ENCODE measurements around the gene MISP. TPM values are rescaled to one million over a fixed set of nuclear protein-coding genes. Genes with fewer than 3 reads are reported as not detected.

The MISP gene
- polyA plus RNA-seq, 3 donors, result 4.4 to 14.4 (median 5.8) TPM

DNA sequence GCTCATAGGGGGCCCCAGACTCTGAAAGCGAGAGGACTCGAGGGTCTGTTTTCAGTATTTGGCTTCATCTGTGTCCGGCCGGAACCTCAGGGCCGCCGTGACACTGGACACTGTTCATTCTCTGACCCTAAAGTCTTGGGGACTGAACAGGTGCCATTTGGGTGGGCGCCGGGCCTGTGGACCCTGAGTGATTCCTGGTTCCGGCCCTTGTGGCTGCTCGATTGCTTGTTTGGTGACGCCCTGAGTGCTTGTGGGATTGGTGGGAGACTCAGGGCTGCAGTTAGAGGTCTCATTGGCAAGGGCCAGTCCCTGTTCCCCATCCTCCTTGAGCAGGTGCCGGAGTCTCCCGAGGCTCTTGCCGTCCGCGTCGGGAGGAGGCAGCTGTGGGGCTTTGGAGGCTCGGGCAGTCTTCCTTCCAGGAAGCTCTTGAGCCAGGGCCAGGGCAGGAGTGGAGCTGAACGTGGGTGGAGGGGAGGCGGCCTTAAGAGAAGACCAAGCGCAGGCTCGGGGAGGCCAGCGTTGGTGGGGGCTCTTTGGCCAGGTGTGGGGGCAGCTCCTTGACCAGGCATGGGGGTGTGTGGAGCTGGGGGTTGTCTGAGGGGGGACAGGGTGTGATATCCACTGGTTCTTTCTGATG is 51.1 kb downstream of the MISP start:
- no peak for DNase-seq (ENCODE audit: extremely low read depth in 1 of 11, low read depth in 9 of 11, low spot score in 4 of 11)

DNA sequence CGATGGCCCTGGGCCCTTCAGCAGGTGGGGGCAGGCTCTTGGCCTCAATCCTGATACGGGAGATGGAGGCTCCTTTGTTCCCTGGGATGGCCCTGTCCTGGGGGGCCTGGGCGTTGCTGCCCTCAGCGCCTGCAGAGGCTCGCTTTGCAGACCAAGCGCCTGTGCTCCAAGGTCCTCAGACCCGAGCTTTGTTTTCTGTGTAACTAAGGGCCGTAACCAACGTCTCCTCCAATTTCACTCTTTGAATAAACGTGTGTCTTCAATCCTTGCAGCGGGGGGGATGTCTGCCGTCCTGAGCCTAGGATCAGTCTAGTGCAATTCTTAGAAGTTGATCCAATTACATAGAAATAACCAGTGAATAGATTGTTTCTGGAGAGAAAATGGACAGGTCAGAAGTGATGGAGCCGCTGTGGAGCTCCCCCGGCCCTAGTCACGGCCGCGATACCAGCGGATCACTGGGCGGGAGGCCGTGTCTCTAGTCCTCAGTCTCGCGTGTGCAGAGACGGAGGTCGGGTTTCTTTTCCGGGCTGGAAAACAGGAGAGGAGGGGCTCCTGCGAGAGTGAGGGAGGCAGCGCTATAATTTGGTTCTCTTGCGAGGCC is 51.7 kb downstream of the MISP start:
- DNase-seq (ENCODE audit: extremely low read depth in 1 of 11, low read depth in 9 of 11, low spot score in 4 of 11), result peak in 1 of 11 donors; percentile 72

DNA sequence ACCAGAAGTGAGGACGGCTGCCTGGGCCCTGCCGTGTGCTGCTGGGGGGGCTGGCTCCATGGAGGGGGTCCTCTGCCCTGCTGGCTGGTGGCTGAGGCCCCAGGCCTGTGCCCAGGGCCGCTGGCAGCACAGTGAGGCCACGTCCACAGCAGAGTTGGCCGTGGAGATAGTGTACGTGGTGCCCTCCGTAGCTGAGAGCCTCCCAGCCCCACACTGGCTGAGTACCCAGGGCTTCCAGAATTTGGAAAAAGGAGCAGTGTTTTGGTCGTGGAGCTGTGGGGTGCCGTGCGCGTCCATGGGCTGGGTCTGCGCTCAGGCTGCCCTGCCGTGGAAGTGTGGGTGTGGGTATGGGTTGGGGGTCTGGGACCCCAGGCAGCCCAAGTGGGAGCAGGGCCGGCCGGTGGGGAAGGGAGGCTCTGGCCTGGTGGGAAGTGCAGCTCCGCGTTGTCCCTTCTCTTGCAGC is 52.2 kb downstream of the MISP start:
- DNase-seq (ENCODE audit: extremely low read depth in 1 of 11, low read depth in 9 of 11, low spot score in 4 of 11), result no peak

DNA sequence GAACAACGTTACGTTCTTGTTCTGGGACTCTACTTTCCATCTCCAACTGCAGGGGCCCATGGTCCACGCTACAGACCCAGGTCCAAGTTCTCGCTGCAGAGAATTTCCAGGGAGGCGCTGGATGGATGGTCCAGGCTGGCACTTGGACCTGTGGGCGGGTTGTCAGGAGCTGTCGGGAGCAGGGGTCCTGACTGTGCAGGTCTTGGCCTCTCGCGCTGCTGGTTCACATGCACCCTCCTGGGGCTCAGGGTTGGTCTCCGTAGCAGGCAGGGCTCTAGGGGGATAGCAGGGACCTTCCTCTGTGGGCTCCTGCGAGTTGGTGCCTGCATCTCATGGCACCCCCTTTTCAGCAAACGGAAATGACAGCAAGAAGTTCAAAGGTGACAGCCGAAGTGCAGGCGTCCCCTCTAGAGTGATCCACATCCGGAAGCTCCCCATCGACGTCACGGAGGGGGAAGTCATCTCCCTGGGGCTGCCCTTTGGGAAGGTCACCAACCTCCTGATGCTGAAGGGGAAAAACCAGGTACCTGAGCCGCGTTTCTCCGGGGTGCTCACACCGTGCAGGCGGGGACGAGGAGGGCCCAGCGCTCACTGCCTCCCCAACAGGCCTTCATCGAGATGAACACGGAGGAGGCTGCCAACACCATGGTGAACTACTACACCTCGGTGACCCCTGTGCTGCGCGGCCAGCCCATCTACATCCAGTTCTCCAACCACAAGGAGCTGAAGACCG is 52.9 kb downstream of the MISP start:
- no peak for DNase-seq (ENCODE audit: extremely low read depth in 1 of 11, low read depth in 9 of 11, low spot score in 4 of 11)

DNA sequence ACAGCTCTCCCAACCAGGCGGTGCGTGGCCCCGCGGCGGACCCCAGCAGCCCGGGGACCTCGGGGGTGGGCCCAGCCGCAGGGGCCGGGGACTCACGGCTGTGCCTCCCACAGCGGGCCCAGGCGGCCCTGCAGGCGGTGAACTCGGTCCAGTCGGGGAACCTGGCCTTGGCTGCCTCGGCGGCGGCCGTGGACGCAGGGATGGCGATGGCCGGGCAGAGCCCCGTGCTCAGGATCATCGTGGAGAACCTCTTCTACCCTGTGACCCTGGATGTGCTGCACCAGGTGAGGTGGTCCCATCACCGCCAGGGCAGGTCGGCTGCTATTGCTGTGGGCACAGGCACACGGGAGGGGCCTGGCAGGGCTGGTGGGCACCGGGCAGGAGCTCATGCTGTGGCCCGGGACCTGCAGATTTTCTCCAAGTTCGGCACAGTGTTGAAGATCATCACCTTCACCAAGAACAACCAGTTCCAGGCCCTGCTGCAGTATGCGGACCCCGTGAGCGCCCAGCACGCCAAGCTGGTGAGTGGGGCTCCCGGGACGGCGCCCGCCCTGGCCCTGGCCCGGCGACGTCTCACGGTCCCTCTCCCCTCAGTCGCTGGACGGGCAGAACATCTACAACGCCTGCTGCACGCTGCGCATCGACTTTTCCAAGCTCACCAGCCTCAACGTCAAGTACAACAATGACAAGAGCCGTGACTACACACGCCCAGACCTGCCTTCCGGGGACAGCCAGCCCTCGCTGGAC is 53.7 kb downstream of the MISP start:
- DNase-seq (ENCODE audit: extremely low read depth in 1 of 11, low read depth in 9 of 11, low spot score in 4 of 11), result no peak

DNA sequence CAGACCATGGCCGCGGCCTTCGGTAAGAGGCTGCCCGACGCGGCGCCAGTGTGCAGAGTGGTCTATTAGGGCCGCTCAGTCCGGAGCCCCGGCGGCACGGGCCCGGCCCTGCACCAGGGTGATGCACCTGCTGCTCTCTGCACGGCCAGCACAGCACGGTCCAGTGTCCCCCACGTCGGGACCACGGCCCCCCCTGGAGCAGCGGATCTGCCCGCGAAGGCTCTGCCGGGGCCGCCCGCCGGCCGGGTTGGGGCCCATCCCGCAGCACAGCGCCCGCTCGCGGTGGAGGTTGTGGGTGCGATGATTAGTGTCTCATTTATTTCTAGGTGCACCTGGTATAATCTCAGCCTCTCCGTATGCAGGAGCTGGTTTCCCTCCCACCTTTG is 54.2 kb downstream of the MISP start:
- no peak for DNase-seq (ENCODE audit: extremely low read depth in 1 of 11, low read depth in 9 of 11, low spot score in 4 of 11)

DNA sequence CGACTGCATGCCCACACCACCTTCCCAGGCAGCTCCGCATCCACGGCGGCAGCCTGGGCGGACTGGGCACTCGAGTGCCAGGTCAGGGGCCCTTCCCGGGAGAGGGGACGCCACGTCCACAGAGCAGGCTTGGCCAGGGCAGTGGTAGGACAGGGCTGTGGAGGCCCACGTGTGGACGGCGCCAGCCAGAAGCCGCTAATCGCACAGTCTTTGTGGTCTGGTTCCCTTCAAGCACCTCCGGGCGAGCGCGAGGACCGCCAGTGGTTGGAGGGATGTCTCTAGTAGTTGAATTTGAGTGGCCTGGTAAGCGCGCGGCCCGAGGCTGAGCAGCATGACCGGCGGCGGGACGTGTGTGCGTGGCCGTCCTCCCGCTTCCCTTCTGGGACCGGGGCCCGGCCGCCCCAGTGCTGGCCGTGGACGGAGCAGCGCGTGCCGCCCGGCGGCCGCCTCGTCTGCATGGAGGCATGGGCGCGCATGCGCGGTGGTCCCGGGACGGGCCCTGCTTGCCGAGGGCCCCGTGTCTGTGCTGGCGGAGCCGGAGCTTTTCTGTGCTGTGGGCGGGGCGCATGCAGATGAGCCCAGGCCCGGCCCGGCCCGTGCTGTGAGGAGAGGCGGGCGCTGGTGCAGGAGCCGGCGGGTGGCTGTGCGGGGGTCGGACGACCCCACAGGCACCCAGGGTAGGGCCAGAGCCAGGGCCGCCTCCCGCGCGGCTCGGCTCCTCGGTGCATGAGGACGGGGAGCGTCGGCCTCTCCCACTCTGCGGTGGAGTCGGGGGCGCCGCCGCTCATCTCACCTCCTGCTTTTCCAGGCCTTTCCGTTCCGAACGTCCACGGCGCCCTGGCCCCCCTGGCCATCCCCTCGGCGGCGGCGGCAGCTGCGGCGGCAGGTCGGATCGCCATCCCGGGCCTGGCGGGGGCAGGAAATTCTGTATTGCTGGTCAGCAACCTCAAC is 55.0 kb downstream of the MISP start:
- no peak for DNase-seq (ENCODE audit: extremely low read depth in 1 of 11, low read depth in 9 of 11, low spot score in 4 of 11)

DNA sequence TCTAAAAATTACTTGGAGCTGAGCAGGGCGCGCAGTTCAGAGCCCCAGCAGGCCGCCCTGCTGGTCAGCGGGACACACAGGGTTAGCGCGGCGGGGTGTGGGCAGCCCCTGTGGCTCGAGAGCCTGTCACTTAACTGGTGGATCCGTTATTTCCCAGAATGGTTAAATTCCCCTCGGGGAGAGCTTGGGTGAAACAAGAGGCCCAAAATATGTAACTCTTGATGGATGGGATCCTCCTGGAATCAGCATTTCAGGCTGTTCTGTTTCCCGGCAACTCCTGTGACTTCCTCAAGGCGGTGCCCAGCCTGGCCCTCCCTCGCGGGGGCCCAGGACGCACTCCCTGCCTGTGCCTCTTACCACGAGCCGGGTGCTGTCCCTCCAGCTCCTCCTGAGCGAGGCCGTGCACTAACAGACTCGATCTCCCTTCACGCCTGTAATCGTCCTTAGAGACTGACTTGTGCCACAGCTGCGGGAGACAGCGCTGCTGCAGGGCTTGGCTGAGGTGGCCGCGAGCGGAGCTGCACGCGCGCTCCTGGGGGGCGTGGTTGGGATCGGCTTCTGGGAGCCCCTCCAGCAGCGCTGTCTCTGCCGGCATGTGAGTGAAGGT is 56.0 kb downstream of the MISP start:
- DNase-seq (ENCODE audit: extremely low read depth in 1 of 11, low read depth in 9 of 11, low spot score in 4 of 11), result no peak

DNA sequence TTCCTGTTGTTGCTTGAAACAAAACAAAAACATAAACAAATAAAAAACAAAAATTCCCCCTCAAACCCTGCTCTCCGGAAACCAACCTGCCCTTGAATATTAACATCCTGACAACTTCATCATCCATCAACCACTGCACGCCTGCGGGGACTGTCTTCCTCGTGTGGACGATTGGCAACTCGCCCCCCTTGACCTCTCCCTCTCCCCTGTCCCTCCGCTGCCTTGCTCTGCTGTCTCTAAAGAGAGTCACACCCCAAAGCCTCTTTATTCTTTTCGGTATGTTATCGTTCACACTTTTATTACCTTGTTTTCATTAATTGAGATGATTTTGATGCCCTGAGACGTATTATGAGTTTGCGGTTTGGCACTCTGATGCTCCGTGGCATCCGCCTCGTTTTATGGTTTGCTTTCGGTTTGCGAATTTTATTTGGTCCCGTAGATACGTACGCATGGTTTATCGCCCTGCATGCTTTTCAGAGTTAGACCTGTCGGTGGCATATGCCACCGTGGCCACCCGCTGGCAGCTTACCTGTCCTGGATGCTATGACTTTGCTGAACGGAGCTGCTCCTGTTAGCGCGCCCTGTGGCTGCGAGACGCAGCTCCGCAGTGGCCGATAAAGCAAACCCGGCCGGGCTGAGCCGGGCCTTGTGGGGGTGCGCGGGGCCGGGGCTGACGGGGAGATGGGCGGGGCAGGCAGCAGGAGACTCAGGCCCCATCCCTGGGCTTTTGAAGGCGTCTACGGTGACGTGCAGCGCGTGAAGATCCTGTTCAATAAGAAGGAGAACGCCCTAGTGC is 56.9 kb downstream of the MISP start:
- no peak for DNase-seq (ENCODE audit: extremely low read depth in 1 of 11, low read depth in 9 of 11, low spot score in 4 of 11)

DNA sequence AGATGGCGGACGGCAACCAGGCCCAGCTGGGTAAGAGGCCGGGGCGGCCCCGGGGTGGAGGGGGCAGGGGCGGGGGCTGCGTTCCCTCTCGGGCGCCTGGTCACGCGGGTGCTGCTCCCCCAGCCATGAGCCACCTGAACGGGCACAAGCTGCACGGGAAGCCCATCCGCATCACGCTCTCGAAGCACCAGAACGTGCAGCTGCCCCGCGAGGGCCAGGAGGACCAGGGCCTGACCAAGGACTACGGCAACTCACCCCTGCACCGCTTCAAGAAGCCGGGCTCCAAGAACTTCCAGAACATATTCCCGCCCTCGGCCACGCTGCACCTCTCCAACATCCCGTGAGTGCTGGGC is 57.5 kb downstream of the MISP start:
- DNase-seq (ENCODE audit: extremely low read depth in 1 of 11, low read depth in 9 of 11, low spot score in 4 of 11), result no peak

DNA sequence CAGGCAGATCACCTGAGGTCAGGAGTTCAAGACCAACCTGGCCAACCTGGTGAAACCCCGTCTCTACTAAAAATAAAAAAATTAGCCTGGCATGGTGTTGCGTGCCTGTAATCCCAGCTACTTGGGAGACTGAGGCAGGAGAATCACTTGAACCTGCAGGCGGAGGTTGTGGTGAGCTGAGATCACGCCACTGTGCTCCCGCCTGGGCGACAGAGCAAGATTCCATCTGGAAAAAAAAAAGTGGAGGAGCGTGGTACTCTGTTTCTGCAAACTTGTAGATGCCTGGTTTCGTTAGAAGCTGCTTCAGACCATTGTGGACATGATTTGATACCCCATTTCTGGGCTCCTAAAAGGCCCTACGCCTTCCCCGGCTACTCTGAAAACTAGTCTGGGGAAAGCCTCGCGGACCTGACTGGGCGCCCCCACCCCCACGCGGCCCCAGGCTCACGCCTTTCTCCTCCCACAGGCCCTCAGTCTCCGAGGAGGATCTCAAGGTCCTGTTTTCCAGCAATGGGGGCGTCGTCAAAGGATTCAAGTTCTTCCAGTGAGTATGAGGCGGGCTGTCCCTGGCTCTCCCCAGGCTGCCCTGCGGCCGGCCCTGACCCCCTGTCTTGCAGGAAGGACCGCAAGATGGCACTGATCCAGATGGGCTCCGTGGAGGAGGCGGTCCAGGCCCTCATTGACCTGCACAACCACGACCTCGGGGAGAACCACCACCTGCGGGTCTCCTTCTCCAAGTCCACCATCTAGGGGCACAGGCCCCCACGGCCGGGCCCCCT is 59.4 kb downstream of the MISP start:
- DNase-seq (ENCODE audit: extremely low read depth in 1 of 11, low read depth in 9 of 11, low spot score in 4 of 11), result no peak

DNA sequence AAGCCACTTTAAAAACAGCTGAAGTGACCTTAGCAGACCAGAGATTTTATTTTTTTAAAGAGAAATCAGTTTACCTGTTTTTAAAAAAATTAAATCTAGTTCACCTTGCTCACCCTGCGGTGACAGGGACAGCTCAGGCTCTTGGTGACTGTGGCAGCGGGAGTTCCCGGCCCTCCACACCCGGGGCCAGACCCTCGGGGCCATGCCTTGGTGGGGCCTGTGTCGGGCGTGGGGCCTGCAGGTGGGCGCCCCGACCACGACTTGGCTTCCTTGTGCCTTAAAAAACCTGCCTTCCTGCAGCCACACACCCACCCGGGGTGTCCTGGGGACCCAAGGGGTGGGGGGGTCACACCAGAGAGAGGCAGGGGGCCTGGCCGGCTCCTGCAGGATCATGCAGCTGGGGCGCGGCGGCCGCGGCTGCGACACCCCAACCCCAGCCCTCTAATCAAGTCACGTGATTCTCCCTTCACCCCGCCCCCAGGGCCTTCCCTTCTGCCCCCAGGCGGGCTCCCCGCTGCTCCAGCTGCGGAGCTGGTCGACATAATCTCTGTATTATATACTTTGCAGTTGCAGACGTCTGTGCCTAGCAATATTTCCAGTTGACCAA is 60.1 kb downstream of the MISP start:
- DNase-seq (ENCODE audit: extremely low read depth in 1 of 11, low read depth in 9 of 11, low spot score in 4 of 11), result no peak

DNA sequence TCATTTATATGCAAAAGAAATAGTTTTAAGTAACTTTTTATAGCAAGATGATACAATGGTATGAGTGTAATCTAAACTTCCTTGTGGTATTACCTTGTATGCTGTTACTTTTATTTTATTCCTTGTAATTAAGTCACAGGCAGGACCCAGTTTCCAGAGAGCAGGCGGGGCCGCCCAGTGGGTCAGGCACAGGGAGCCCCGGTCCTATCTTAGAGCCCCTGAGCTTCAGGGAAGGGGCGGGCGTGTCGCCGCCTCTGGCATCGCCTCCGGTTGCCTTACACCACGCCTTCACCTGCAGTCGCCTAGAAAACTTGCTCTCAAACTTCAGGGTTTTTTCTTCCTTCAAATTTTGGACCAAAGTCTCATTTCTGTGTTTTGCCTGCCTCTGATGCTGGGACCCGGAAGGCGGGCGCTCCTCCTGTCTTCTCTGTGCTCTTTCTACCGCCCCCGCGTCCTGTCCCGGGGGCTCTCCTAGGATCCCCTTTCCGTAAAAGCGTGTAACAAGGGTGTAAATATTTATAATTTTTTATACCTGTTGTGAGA is 60.7 kb downstream of the MISP start:
- DNase-seq (ENCODE audit: extremely low read depth in 1 of 11, low read depth in 9 of 11, low spot score in 4 of 11), result no peak

DNA sequence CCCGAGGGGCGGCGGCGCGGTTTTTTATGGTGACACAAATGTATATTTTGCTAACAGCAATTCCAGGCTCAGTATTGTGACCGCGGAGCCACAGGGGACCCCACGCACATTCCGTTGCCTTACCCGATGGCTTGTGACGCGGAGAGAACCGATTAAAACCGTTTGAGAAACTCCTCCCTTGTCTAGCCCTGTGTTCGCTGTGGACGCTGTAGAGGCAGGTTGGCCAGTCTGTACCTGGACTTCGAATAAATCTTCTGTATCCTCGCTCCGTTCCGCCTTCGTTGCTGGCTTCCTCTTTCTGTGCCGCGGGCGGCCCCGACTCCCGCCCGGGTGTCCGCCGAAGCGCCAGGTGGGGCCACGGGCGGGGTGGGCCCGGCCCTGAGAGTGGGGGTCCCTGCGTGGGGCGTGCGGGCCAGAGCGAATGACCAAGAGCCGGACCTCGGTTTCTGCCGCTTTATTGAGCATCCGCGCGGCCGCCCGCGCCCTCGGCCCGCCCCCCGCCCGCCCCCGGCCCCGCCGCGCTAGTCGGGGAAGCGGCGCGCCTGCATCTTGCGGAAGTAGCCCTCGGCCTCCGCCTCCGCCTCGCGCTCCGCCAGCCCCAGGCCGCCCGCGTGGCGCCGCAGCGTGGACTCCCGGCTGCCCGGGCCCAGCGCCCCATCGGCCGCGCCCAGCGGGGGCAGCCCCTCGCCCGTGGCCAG is 61.3 kb downstream of the MISP start:
- DNase-seq (ENCODE audit: extremely low read depth in 1 of 11, low read depth in 9 of 11, low spot score in 4 of 11), result no peak

DNA sequence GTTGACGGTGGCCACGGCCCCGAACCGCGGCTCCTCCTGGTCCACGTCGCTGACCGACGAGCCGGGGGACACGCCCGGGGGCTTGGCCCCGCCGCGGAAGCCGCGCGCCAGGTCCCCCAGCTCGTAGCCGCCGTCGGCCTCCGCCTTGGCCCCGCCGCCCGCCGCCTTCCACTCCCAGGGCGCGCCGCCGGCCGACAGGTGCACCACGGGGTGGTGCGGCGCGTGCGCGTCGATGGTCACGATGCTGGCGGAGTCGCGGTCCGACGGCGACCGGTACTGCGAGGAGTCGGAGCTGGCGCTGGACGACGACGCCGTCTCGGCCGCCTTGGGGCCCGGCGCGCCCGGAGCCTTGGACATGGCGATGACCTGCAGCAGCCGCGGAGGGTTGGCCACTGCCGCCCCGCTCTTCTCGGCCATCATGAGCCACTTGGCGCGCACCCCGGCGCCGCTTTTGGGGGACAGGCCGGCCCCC is 61.9 kb downstream of the MISP start:
- no peak for DNase-seq (ENCODE audit: extremely low read depth in 1 of 11, low read depth in 9 of 11, low spot score in 4 of 11)
